Measurements from ENCODE around the gene CDKAL1.

- no peak for TF ChIP-seq CTCF (IDR thresholded peaks at IDR 0.05)
- no peak for TF ChIP-seq POLR2A (IDR thresholded peaks at IDR 0.05)
Observed at GRCh38 chr6:21270636-21271201, 736.5 kb downstream of the CDKAL1 start.
